ENCODE data around the gene ANKIB1.
A peak's percentile ranks its signal among the peaks of the same experiment; 100 is the strongest.
"Not testable (repeated sequence)": the region's sequence is repeated elsewhere in the genome, so short reads cannot be mapped to it uniquely, and the experiment has no call there.

ANKIB1 gene

GRCh38 chr7:92245487-92246359 lies at the start of gene ANKIB1, which contains the start of gene KRIT1:
ANKIB1 (plus strand) TSS chr7:92245974; CDS start chr7:92294979, 49,005 bp downstream.
KRIT1 (minus strand) TSS chr7:92245914; CDS start chr7:92242135, 3,779 bp downstream.
- DNase-seq: peak; percentile 93

DNA sequence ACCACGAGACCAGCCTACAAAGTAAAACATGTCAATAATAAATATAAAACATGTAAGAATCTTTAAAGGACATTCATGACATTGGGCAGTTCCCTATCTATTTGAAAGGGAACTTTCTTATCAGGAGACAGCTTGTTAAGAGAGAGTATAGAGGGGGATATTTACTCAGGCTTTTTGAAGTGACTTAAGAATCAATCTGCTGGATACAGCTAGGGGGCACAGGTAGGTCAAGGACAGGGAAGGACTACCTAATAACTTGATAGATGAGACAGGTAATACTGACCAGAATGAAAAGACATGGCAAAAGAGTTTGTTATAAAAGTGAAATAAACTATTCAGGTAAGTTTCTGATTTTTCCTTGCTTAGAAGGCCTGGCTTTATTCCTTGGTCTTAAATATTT lies 45.0 kb upstream of the ANKIB1 start:
- DNase-seq: no peak

- DNase-seq: no peak
Observed at GRCh38 chr7:92205987-92206386, 39.8 kb upstream of the ANKIB1 start.

- no peak for DNase-seq
Observed at GRCh38 chr7:92206672-92207071, 39.1 kb upstream of the ANKIB1 start.

- DNase-seq: no peak
Observed at GRCh38 chr7:92221766-92222165, 24.0 kb upstream of the ANKIB1 start.

DNA sequence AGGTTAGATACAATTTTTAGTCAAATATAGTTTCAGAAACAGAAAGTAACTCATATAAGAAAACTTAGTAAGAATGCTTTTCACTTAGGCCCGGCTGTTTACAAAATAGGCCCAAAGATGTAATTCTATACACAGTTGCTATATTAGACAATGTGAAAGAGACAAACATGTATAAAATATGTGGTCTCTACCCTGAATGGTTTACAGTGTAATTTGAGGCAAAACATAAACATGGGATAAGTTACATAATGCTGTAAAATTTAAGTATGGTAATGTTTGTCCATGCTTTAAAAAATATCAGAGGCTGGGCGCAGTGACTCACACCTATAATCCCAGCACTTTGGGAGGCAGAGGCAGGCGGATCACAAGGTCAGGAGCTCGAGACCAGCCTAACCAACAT lies 18.8 kb upstream of the ANKIB1 start:
- no peak for DNase-seq

GRCh38 chr7:92228100-92228499 lies 17.7 kb upstream of the ANKIB1 start:
- DNase-seq: no peak

- DNase-seq: no peak
Observed at GRCh38 chr7:92228742-92229141, 17.0 kb upstream of the ANKIB1 start.

GRCh38 chr7:92230547-92230946 lies 15.2 kb upstream of the ANKIB1 start:
- DNase-seq: no peak

- DNase-seq: no peak
Observed at GRCh38 chr7:92242972-92243371, 2.8 kb upstream of the ANKIB1 start.

DNA sequence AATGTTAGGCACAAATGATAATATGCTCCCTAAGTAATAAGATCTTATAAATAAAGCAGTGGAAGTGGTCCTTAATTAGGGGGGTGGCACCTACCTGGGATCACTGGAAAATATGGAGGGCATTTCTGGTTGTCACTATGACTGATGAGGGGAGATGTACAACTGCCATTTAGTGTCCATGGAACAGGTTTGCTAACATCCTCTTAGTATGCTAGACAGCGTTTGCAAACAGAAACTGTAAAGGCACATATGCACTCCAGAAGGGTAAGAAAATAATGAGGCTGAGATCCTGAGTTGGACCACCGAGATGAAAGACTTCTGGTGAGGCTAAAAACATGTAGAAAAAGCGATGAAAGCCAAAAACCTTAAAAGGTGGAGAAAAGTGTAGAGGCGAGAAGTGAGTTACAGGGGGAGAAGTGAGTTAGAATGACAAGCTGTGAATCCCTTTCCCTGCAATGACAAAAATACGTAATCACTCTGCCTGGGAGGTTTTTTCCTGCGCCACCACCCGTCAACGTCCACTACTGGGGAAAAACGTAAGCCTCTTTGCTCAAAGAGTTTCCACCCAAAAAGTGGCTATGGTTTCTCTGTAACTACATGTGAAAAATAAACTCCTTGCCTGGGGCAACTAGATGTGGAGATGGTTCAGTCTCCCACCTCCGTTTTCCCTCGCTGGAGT lies 827 bp upstream of the ANKIB1 start:
- DNase-seq: peak; percentile 13

GRCh38 chr7:92246360-92247101 lies 757 bp downstream of the ANKIB1 start:
- DNase-seq: peak; percentile 58

GRCh38 chr7:92250603-92251002 lies 4.8 kb downstream of the ANKIB1 start:
- DNase-seq: no peak

GRCh38 chr7:92251181-92251580 lies 5.4 kb downstream of the ANKIB1 start:
- no peak for DNase-seq

- DNase-seq: no peak
Observed at GRCh38 chr7:92253251-92253650, 7.5 kb downstream of the ANKIB1 start.

GRCh38 chr7:92254800-92255199 lies 9.0 kb downstream of the ANKIB1 start:
- not testable (repeated sequence) for DNase-seq

DNA sequence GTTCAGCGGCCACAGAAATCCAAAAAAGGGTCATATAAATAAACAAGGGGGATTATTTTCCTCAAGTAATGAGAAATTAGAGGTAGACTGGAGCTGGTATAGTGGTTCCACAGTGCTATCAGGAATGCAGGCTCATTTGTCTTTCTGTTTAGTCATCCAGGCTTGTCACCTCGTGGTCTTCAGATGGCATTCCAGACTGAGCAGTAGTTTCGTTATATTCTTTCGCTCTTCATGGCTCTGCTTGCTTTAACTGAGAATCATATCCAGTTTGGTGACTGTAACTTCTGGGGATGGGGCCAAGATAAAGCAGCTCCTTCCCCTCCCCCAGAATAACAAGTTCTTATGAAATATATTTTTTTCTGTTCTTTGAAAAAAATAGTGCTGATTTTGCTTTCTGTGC lies 9.5 kb downstream of the ANKIB1 start:
- no peak for DNase-seq

DNA sequence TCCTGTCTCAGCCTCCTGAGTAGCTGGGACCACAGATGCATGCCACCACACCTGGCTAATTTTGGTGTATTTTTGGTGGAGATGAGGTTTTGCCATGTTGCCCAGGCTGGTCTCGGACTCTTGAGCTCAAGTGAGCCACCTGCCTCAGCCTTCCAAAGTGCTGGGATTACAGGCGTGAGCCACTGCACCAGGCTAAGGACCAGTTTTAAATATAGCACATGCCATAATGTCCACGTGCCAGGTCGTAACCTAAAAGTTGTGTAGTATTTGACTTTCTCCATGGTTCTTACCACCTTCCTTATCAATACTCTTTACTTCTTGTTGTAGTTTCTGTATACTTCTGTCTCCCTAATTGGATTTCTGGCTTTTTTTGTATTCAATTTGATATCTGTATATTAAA lies 13.3 kb downstream of the ANKIB1 start:
- no peak for DNase-seq

- peak; percentile 48 for DNase-seq
Observed at GRCh38 chr7:92259610-92260247, 14.0 kb downstream of the ANKIB1 start.

DNA sequence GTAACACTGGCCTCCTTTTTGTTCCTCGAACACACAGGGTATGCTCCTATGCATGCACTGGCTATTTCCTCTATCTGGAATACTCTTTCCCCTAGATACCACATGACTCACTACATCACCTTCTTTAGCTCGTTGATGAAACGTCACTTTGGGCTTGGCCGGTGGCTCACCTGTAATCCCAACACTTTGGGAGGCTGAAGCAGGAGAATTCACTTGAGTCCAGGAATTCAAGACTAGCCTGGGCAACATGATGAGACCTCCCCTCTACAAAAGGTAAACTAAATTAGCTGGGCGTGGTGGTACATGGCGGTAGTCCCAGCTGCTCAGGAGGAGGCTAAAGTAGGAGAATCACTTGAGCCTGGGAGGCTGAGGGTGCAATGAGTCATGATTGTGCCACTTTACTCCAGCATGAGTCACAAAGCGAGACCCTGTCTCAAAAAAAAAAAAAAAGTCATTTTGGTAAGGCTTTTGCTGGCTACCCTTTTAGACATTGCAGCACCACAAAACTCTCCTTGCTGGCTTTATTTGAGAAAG lies 14.5 kb downstream of the ANKIB1 start:
- DNase-seq: no peak

GRCh38 chr7:92266415-92267241 lies 20.9 kb downstream of the ANKIB1 start:
- DNase-seq: no peak

- no peak for DNase-seq
Observed at GRCh38 chr7:92268921-92269320, 23.1 kb downstream of the ANKIB1 start.

All from RPMI8226 (cell line).